Osteocyte (in vitro differentiated cells): Measurements from ENCODE around the gene USP53. TPM values are rescaled to one million over a fixed set of nuclear protein-coding genes. Genes with fewer than 3 reads are reported as not detected.
"Not testable (repeated sequence)": the region's sequence is repeated elsewhere in the genome, so short reads cannot be mapped to it uniquely, and the experiment has no call there.

Experiments
- DNase-seq: peaks from one replicate; pipeline ENCODE4 v3.0.0; 2021; ENCODE audit warnings: mixed read lengths; ENCODE audit not compliant: unreplicated experiment; ENCODE audit errors: extremely low spot score
- H3K27ac Mint-ChIP-seq: one replicate; pipeline ENCODE4 v1.8.0; 2021; ENCODE audit warnings: mild to moderate bottlenecking, mixed read lengths; ENCODE audit not compliant: unreplicated experiment
- H3K27me3 Mint-ChIP-seq: one replicate; pipeline ENCODE4 v1.8.0; 2021; ENCODE audit warnings: mixed read lengths; ENCODE audit not compliant: unreplicated experiment
- H3K36me3 Mint-ChIP-seq: one replicate; pipeline ENCODE4 v1.8.0; 2021; ENCODE audit warnings: mixed read lengths; ENCODE audit not compliant: unreplicated experiment
- H3K4me1 Mint-ChIP-seq: one replicate; pipeline ENCODE4 v1.8.0; 2021; ENCODE audit warnings: mixed read lengths; ENCODE audit not compliant: unreplicated experiment
- H3K4me3 Mint-ChIP-seq: one replicate; pipeline ENCODE4 v1.8.0; 2021; ENCODE audit warnings: mild to moderate bottlenecking, moderate library complexity, mixed read lengths; ENCODE audit not compliant: unreplicated experiment
- H3K9me3 Mint-ChIP-seq: one replicate; pipeline ENCODE4 v1.8.0; 2021; ENCODE audit warnings: mixed read lengths; ENCODE audit not compliant: unreplicated experiment
- total RNA-seq: library from RNA; stranded (reverse); gene quantifications from 2 replicates; pipeline ENCODE4 v1.2.1, GENCODE V29; 2021
- TF ChIP-seq, protein P1 (sequence below): fragments of 200-600 bp; sonication (generic); IDR thresholded peaks from 2 replicates; pipeline ENCODE4 v1.5.0; 2021; ENCODE audit warnings: antibody characterized with exemption, mild to moderate bottlenecking, moderate library complexity

The USP53 gene
- total RNA-seq, 1 donor from 2014 or later, result 15.5 TPM

DNA sequence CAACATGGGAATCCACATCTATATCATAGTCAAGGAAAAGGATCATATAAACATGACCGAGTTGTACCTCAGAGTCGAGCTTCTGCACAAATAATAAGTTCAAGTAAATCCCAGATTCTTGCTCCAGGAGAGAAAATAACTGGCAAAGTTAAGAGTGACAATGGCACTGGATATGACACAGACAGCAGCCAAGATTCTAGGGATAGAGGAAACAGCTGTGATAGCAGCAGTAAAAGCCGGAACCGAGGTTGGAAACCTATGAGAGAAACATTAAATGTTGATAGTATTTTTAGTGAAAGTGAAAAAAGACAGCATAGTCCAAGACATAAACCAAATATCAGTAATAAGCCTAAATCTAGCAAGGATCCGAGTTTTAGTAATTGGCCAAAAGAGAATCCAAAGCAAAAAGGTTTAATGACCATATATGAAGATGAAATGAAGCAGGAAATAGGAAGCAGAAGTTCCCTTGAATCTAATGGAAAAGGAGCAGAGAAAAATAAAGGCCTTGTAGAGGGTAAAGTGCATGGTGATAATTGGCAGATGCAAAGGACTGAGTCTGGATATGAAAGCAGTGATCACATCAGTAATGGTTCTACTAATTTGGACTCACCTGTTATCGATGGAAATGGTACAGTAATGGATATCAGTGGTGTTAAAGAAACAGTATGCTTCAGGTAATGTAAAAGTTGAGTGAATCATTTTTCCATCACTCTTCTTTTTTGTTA, 59.0 kb downstream of the USP53 start:
- Mint-ChIP-seq H3K27me3 (no peaks in the 10 kb centered on the region), H3K27ac (no peak overlapping the region), H3K4me3 (no peak overlapping the region), H3K36me3 (peaks cover 36% of the 10 kb centered on the region), H3K9me3 (no peaks in the 10 kb centered on the region), H3K4me1 (peaks cover 14% of the 10 kb centered on the region)
- no peak for DNase-seq
- TF ChIP-seq, protein P1, sequence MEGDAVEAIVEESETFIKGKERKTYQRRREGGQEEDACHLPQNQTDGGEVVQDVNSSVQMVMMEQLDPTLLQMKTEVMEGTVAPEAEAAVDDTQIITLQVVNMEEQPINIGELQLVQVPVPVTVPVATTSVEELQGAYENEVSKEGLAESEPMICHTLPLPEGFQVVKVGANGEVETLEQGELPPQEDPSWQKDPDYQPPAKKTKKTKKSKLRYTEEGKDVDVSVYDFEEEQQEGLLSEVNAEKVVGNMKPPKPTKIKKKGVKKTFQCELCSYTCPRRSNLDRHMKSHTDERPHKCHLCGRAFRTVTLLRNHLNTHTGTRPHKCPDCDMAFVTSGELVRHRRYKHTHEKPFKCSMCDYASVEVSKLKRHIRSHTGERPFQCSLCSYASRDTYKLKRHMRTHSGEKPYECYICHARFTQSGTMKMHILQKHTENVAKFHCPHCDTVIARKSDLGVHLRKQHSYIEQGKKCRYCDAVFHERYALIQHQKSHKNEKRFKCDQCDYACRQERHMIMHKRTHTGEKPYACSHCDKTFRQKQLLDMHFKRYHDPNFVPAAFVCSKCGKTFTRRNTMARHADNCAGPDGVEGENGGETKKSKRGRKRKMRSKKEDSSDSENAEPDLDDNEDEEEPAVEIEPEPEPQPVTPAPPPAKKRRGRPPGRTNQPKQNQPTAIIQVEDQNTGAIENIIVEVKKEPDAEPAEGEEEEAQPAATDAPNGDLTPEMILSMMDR, result no peak

DNA sequence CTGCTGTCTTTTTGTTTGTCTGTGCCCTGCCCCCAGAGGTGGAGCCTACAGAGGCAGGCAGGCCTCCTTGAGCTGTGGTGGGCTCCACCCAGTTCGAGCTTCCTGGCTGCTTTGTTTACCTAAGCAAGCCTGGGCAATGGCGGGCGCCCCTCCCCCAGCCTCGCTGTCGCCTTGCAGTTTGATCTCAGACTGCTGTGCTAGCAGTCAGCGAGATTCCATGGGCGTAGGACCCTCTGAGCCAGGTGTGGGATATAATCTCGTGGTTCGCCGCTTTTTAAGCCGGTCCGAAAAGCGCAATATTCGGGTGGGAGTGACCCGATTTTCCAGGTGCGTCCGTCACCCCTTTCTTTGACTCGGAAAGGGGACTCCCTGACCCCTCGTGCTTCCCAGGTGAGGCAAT, 67.0 kb downstream of the USP53 start:
- not testable (repeated sequence) for H3K9me3 Mint-ChIP-seq, H3K4me3 Mint-ChIP-seq, DNase-seq, H3K4me1 Mint-ChIP-seq, H3K27me3 Mint-ChIP-seq
- peak overlapping the region; percentile 10 for H3K27ac Mint-ChIP-seq
- peaks cover 15% of the 10 kb centered on the region for H3K36me3 Mint-ChIP-seq

DNA sequence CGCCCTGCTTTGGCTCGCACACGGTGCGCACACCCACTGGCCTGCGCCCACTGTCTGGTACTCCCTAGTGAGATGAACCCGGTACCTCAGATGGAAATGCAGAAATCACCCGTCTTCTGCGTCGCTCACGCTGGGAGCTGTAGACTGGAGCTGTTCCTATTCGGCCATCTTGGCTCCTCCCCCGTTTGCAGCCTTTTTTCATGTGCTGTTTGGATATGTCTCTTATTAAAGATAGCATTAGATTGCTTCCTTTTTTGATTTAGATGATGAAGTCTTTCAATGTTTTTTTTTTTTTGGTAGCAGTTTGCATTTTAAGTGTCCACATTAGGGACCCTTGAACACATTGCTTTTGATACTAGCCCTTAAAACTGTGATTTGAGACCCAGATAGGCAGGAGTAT, 67.4 kb downstream of the USP53 start:
- H3K27me3 Mint-ChIP-seq, DNase-seq, H3K9me3 Mint-ChIP-seq, H3K4me1 Mint-ChIP-seq, H3K4me3 Mint-ChIP-seq: not testable (repeated sequence)
- Mint-ChIP-seq H3K36me3 (peaks cover 15% of the 10 kb centered on the region), H3K27ac (peak overlapping the region; percentile 10)

DNA sequence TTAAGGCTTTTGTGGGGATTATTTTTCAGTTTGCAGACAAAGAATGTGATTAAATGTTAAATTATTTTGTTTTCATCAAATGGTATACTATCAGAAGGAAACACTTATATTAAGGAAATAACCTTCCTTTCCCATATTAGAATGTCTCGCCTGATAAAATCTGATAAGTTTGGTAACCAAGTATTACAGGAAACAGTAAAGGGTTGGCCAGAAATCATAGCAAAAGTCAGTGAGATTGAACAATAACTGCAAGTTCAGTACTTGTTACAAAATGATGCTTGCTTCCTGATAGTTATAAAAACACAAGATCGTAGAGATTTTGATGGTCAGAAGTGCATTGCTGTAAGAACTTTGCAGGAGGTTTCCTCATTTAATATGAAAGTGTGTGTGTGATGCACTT, 68.9 kb downstream of the USP53 start:
- DNase-seq, result no peak
- H3K4me3 Mint-ChIP-seq, result no peak overlapping the region
- peaks cover 13% of the 10 kb centered on the region for H3K36me3 Mint-ChIP-seq
- no peak overlapping the region for H3K27ac Mint-ChIP-seq
- H3K4me1 Mint-ChIP-seq, result peaks cover 20% of the 10 kb centered on the region
- TF ChIP-seq, protein P1, result no peak
- H3K27me3 Mint-ChIP-seq, result no peaks in the 10 kb centered on the region
- H3K9me3 Mint-ChIP-seq, result no peaks in the 10 kb centered on the region

DNA sequence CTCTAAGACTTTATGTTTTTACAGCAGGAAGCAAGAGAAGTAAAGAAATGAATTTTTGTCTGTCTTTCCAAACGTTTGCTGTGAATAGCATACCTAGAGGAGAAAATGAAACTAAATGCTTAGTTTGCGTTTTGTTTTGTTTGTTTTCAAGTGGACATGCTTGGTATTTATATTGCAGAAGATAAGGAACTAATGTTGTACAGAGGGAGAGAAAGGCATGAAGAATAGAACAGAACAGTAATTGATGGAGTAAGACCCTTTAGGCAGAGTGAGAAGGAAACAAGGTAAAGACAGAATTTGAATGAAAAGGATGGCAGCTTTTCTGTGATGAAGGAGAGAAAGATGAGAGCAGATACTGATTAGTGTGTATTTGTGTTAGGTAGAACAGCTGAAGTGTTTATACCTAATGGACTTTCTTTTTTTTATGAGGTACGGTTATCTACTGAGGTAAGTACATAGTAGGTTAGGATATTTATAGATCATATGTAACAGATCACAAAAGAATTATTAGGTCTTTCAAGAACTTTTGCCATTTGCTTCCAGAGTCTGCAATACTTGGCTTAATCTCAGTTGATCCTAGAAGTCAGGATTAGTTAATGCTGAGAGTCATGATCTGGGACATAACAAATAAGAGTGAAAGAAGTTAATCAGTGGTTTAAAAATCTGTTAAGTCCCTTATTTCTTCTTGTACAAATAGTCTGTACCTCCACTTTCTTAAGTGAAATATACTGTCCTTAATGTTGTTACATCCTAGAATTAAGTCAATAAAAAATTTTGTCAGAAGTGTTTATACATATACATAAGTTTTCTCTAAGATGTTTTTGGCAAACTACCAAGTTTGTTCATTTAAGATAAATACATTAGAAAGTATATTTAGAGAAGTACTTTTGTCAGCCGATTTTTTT, 72.6 kb downstream of the USP53 start:
- DNase-seq, result no peak
- Mint-ChIP-seq H3K4me3 (peak overlapping the region; percentile 71), H3K36me3 (peaks cover 9% of the 10 kb centered on the region), H3K27ac (peak overlapping the region; percentile 80), H3K4me1 (peaks cover 20% of the 10 kb centered on the region), H3K27me3 (no peaks in the 10 kb centered on the region), H3K9me3 (no peaks in the 10 kb centered on the region)
- TF ChIP-seq, protein P1, result no peak
